T-helper 1 cell treated with Interleukin-12 subunit alpha and Interleukin-12 subunit beta and Interleukin-4 antibody, amounts not matched to agents 30 ng/mL and 1 ng/mL, for 36 hours (primary cell): ENCODE measurements around the gene PTAFR. TPM values are rescaled to one million over a fixed set of nuclear protein-coding genes. Genes with fewer than 3 reads are reported as not detected.

Experiments
- intact Hi-C: fragments of 100-400 bp; cut with micrococcal nuclease; formaldehyde crosslinking; loops from one replicate; pipeline ENCODE4 v1.15.1; 2024
- total RNA-seq: library from RNA; stranded (reverse); gene quantifications from 2 replicates; pipeline ENCODE4 v1.2.3, GENCODE V29; 2022

The PTAFR gene
- total RNA-seq, 1 donor from 2014 or later: 0.49 TPM

GRCh38 chr1:28178690-28179485, 2.4 kb upstream of the PTAFR start:
- intact Hi-C loops: no loop called here

GRCh38 chr1:28175955-28176485, 470 bp downstream of the PTAFR start:
- intact Hi-C loops: no loop called here

GRCh38 chr1:28173980-28174297, 2.6 kb downstream of the PTAFR start:
- intact Hi-C loops: no loop called here

GRCh38 chr1:28173151-28173979, 3.1 kb downstream of the PTAFR start:
- intact Hi-C loops: no loop called here

- intact Hi-C loops: loop anchor here (1.0 kb wide), 1 partner anchor 9 kb away; no protein-coding TSS in a partner anchor
These were observed 3.8 kb downstream of the PTAFR start for GRCh38 chr1:28172713-28173150.

- intact Hi-C loops: no loop called here
These were observed 5.2 kb downstream of the PTAFR start for GRCh38 chr1:28171246-28171645.

- intact Hi-C loops: no loop called here
These were observed 6.4 kb downstream of the PTAFR start for GRCh38 chr1:28170001-28170596.

GRCh38 chr1:28163496-28164161, 12.9 kb downstream of the PTAFR start:
- intact Hi-C loops: no loop called here

- intact Hi-C loops: no loop called here
These were observed 14.3 kb downstream of the PTAFR start for GRCh38 chr1:28162151-28162550.

GRCh38 chr1:28161751-28162150, 14.7 kb downstream of the PTAFR start:
- intact Hi-C loops: no loop called here

- intact Hi-C loops: no loop called here
These were observed 15.7 kb downstream of the PTAFR start for GRCh38 chr1:28160782-28161266.

- intact Hi-C loops: no loop called here
These were observed 16.8 kb downstream of the PTAFR start for GRCh38 chr1:28159680-28160079.

- intact Hi-C loops: no loop called here
These were observed 17.2 kb downstream of the PTAFR start for GRCh38 chr1:28159243-28159642.

GRCh38 chr1:28157894-28158293, 18.6 kb downstream of the PTAFR start:
- intact Hi-C loops: no loop called here

- intact Hi-C loops: no loop called here
These were observed 19.7 kb downstream of the PTAFR start for GRCh38 chr1:28156821-28157220.

- intact Hi-C loops: no loop called here
These were observed 20.9 kb downstream of the PTAFR start for GRCh38 chr1:28155628-28156027.

- intact Hi-C loops: no loop called here
These were observed 22.4 kb downstream of the PTAFR start for GRCh38 chr1:28154078-28154594.

- intact Hi-C loops: no loop called here
These were observed 26.2 kb downstream of the PTAFR start for GRCh38 chr1:28150125-28150780.

GRCh38 chr1:28148880-28149195, 27.7 kb downstream of the PTAFR start:
- intact Hi-C loops: no loop called here

- intact Hi-C loops: no loop called here
These were observed 29.0 kb downstream of the PTAFR start for GRCh38 chr1:28147264-28148094.
